GM18909 (cell line): Measurements from ENCODE around the gene ATP6V0E1.
A peak's percentile ranks its signal among the peaks of the same experiment; 100 is the strongest.

Experiments used
- ATAC-seq: cut with Tn5 transposase; IDR thresholded peaks from one replicate; pipeline ENCODE4 v1.9.1; 2021; ENCODE audit warnings: mild to moderate bottlenecking; ENCODE audit not compliant: unreplicated experiment, poor library complexity

Gene ATP6V0E1

DNA sequence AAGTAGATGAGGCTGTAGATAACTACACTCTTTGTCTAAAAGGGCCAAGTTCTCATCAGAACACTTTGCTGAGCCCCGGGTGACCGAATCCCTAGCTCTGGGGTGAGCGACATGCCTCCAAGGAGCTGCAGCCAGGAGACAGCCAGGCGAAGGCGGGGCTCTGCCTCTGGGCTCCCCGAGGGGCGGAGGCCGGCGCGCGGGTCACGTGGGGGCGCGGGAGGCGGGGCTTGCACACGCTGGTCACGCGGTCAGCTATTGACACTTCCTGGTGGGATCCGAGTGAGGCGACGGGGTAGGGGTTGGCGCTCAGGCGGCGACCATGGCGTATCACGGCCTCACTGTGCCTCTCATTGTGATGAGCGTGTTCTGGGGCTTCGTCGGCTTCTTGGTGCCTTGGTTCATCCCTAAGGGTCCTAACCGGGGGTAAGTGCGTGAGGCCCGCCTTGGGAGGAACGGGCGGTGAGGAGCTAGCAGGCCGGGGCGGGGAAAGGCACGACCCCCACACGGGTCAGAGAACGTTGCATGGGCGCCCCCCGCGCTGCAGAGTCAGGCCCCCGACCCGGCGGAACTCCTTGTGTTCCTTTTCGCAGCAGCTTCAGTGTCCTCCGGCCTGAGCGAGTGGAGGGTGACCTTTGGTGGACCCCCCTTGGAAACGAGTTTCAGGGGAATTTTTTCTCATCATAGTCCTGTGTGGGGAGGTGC, at the start of gene ATP6V0E1:
TSS of gene ATP6V0E1 (plus strand) at position 230 of the 702 bp plus-strand sequence. CDS start at position 320, 90 bp downstream.
- peak; percentile 91 for ATAC-seq

- no peak for ATAC-seq
Observed at GRCh38 chr5:172935096-172935495, 48.5 kb upstream of the ATP6V0E1 start.

GRCh38 chr5:172936401-172936800, 47.2 kb upstream of the ATP6V0E1 start:
- ATAC-seq, result no peak

GRCh38 chr5:172939071-172939470, 44.5 kb upstream of the ATP6V0E1 start:
- no peak for ATAC-seq

DNA sequence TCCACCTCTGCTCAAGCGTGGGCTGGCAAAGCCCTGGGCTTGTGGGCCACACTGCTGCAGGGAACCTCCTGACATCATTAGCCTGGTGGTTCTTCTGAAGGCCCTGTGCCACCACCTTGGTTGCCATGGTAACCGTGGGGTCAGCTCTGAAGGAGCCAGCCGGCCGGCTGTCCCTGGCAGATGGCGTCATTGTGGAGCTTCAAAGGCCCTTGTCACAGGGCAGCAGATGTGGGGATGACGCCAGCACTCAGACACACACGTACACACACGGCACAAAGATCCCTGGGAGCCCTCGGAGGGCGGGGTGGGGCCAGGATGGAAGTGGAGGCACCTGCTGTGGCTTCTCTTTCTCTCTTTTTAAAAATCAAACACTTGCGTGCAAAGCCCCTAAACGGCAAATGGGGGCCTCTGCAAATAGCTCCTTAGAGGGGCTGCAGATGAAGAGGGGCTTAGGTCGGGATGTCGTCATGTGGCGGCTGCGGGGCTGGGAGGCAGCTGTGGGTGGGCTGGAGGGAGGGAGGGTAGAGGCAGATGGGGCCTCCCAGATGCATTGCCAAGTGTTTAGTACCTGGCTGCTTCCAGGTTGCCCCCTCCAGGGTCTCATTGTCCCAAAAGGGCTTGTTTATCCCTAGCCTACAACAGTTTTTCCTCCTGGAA, 43.8 kb upstream of the ATP6V0E1 start:
- ATAC-seq, result no peak

GRCh38 chr5:172940268-172941066, 43.1 kb upstream of the ATP6V0E1 start:
- ATAC-seq, result no peak

GRCh38 chr5:172941067-172941516, 42.5 kb upstream of the ATP6V0E1 start:
- ATAC-seq, result no peak

- no peak for ATAC-seq
Observed at GRCh38 chr5:172942556-172942955, 41.0 kb upstream of the ATP6V0E1 start.

- no peak for ATAC-seq
Observed at GRCh38 chr5:172943283-172943841, 40.2 kb upstream of the ATP6V0E1 start.

GRCh38 chr5:172943906-172944305, 39.7 kb upstream of the ATP6V0E1 start:
- no peak for ATAC-seq

GRCh38 chr5:172944741-172945140, 38.8 kb upstream of the ATP6V0E1 start:
- ATAC-seq, result no peak

- no peak for ATAC-seq
Observed at GRCh38 chr5:172945151-172945550, 38.4 kb upstream of the ATP6V0E1 start.

DNA sequence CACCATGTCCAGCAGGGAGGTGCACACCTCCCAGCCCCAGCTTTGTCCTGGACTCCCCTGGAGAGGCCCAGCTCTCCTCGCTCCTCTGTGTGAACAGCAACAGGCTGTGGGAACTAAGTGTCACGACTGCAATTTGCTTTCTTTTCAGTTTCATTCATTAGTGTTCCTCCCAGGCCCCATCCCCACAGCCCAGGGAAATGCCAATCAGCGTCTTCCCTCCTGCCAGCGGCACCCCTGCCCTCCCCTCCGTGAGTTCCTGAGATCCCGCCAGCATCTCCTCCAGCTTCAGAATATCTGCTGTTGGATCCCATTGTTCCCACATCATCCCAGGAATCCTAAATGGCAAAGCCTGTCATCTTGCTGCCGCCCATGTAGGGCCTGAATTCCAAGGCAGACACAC, 37.4 kb upstream of the ATP6V0E1 start:
- ATAC-seq, result no peak

- ATAC-seq, result no peak
Observed at GRCh38 chr5:172949426-172949825, 34.1 kb upstream of the ATP6V0E1 start.

- no peak for ATAC-seq
Observed at GRCh38 chr5:172950176-172950965, 33.2 kb upstream of the ATP6V0E1 start.

- ATAC-seq, result no peak
Observed at GRCh38 chr5:172951371-172952033, 32.1 kb upstream of the ATP6V0E1 start.

DNA sequence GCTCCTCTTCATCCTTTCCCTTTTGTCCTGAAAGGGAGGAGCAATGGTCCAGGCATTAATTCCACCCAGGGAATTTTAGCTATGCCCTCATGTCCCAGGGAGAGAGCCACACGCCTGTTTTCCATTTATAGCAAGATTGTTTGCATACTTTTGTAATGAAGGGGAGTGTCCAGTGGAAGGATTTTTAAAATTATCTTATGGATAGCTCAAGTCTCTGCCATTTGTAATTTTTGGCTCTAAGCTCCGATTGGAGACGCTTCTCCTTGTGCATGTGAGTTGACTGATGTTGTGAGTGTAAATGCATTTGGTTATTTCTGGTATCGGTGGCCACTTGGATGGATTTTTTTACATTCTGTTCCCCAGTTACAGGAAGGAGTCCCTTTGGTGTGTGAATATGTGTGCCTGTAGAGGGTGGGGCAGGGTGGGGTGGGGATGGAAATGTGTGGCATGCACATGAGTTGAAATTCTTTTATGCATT, 31.5 kb upstream of the ATP6V0E1 start:
- ATAC-seq, result no peak

DNA sequence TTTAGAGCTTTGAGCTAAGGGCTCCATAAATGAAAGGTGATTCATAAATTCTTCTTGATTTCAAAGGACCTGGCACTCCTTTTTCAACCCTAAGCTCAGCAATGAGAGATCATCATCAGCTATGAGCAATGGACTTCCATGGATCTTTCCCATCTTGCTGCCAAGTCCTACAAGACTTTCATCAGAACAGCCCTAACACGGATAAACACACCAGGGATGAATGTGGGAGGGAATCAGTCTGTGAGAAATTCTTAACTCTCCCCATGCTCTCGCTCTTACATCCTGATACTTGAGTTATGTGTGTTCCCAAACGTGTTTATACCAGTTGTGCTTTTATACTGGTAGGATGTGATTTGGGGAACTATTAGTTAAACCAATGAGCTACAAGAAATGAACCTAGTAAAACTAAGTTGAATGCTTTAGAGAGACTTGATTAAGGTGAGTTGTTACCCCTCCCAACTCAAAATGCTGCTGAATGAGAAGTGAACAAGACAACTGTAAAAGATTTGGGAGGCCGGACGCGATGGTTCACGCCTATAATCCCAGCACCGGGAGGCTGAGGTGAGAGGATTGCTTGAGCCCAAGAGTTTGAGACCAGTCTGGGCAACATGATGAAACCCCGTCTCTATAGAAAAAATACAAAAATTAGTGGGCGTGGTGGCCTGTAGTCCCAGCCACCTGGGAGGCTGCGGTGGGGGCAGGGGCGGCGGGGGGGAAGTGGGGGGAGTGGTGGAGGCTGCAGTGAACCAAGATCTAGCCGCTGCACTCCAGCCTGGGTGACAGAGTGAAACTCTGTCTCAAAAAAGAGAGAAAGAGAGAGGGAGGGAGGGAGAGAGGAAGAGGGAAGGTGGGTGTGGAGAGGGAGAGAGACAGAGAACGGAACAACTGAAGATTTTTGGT, 29.5 kb upstream of the ATP6V0E1 start:
- no peak for ATAC-seq
